Stimulated activated CD8-positive, alpha-beta memory T cell treated with anti-CD3 and anti-CD28 coated beads, Interleukin-15, amount 100 ng/mL, for 1 hour (primary cell): Measurements from ENCODE around the gene SLC4A4.

Experiments
- DNase-seq: peaks from one replicate; pipeline ENCODE4 v3.0.0-alpha.2; 2020; ENCODE audit warnings: low read depth

The SLC4A4 gene

GRCh38 chr4:71338846-71339593 is at the start of gene SLC4A4:
Gene SLC4A4 (plus strand): TSS chr4:71339020.
- DNase-seq: no peak

GRCh38 chr4:71290074-71290473 is 48.7 kb upstream of the SLC4A4 start:
- no peak for DNase-seq

- no peak for DNase-seq
Measured at GRCh38 chr4:71290476-71290875, 48.3 kb upstream of the SLC4A4 start.

GRCh38 chr4:71292228-71292627 is 46.6 kb upstream of the SLC4A4 start:
- DNase-seq: no peak

- no peak for DNase-seq
Measured at GRCh38 chr4:71293705-71294104, 45.1 kb upstream of the SLC4A4 start.

GRCh38 chr4:71294301-71294700 is 44.5 kb upstream of the SLC4A4 start:
- DNase-seq: no peak

GRCh38 chr4:71296945-71297344 is 41.9 kb upstream of the SLC4A4 start:
- no peak for DNase-seq

- no peak for DNase-seq
Measured at GRCh38 chr4:71300362-71300761, 38.5 kb upstream of the SLC4A4 start.

GRCh38 chr4:71300964-71301363 is 37.9 kb upstream of the SLC4A4 start:
- no peak for DNase-seq

- DNase-seq: no peak
Measured at GRCh38 chr4:71303287-71303686, 35.5 kb upstream of the SLC4A4 start.

- DNase-seq: no peak
Measured at GRCh38 chr4:71303850-71304249, 35.0 kb upstream of the SLC4A4 start.

GRCh38 chr4:71304289-71304850 is 34.5 kb upstream of the SLC4A4 start:
- DNase-seq: no peak

GRCh38 chr4:71307729-71308128 is 31.1 kb upstream of the SLC4A4 start:
- DNase-seq: no peak

- no peak for DNase-seq
Measured at GRCh38 chr4:71322425-71322824, 16.4 kb upstream of the SLC4A4 start.

- DNase-seq: no peak
Measured at GRCh38 chr4:71333368-71333767, 5.5 kb upstream of the SLC4A4 start.

GRCh38 chr4:71333960-71334359 is 4.9 kb upstream of the SLC4A4 start:
- no peak for DNase-seq

- DNase-seq: no peak
Measured at GRCh38 chr4:71334465-71334882, 4.3 kb upstream of the SLC4A4 start.

- DNase-seq: no peak
Measured at GRCh38 chr4:71343670-71344466, 5.0 kb downstream of the SLC4A4 start.

GRCh38 chr4:71346710-71347109 is 7.9 kb downstream of the SLC4A4 start:
- DNase-seq: no peak

- no peak for DNase-seq
Measured at GRCh38 chr4:71348586-71348985, 9.8 kb downstream of the SLC4A4 start.

GRCh38 chr4:71355045-71355444 is 16.2 kb downstream of the SLC4A4 start:
- DNase-seq: no peak

- DNase-seq: no peak
Measured at GRCh38 chr4:71355971-71356370, 17.2 kb downstream of the SLC4A4 start.
